MM.1S (cell line): ENCODE results near the gene DCP1B.

Experiments used
- DNase-seq: peaks from one replicate; pipeline ENCODE4 v3.0.0-alpha.2; 2015
- H2AFZ ChIP-seq: fragments of 300-600 bp; sonication (generic); 2 replicates; pipeline ENCODE4 v1.6.0; 2016; ENCODE audit warnings: antibody characterized with exemption, low read length
- H3F3A ChIP-seq: fragments of 300-600 bp; sonication (generic); 2 replicates; pipeline ENCODE4 v1.6.1; 2016; ENCODE audit warnings: mild to moderate bottlenecking, antibody characterized with exemption, low read length, moderate library complexity, mixed read lengths; ENCODE audit not compliant: insufficient read depth
- H3K27ac ChIP-seq: fragments of 300-600 bp; sonication (generic); 2 replicates; pipeline ENCODE4 v1.5.1; 2016; ENCODE audit warnings: mild to moderate bottlenecking, low read length
- H3K27me3 ChIP-seq: fragments of 300-600 bp; sonication (generic); replicated peaks from 2 replicates; pipeline ENCODE4 v1.6.0; 2016; ENCODE audit warnings: low read length; ENCODE audit not compliant: insufficient read depth
- H3K36me3 ChIP-seq: fragments of 300-600 bp; sonication (generic); replicated peaks from 2 replicates; pipeline ENCODE4 v1.6.1; 2016; ENCODE audit warnings: mild to moderate bottlenecking, low read length, mixed read lengths; ENCODE audit not compliant: insufficient read depth
- H3K4me1 ChIP-seq: fragments of 300-600 bp; sonication (generic); 2 replicates; pipeline ENCODE4 v1.6.1; 2016; ENCODE audit warnings: low read length, mixed read lengths
- H3K4me2 ChIP-seq: fragments of 300-600 bp; sonication (generic); 2 replicates; pipeline ENCODE4 v1.6.0; 2016; ENCODE audit warnings: low read depth, low read length
- H3K4me3 ChIP-seq: fragments of 300-600 bp; sonication (generic); 2 replicates; pipeline ENCODE4 v1.5.1; 2016; ENCODE audit warnings: low read length, mixed read lengths
- H3K79me2 ChIP-seq: fragments of 300-600 bp; sonication (generic); 2 replicates; pipeline ENCODE4 v1.6.1; 2016; ENCODE audit warnings: mixed run types, low read length, mixed read lengths
- H3K9ac ChIP-seq: fragments of 300-600 bp; sonication (generic); 2 replicates; pipeline ENCODE4 v1.6.1; 2016; ENCODE audit warnings: low read length, mixed read lengths
- H3K9me2 ChIP-seq: fragments of 300-600 bp; sonication (generic); replicated peaks from 2 replicates; pipeline ENCODE4 v1.6.1; 2016; ENCODE audit warnings: mild to moderate bottlenecking, low read length, mixed read lengths; ENCODE audit not compliant: insufficient read depth
- H3K9me3 ChIP-seq: fragments of 300-600 bp; sonication (generic); replicated peaks from 2 replicates; pipeline ENCODE4 v1.6.1; 2016; ENCODE audit warnings: mild to moderate bottlenecking, low read length, mixed read lengths; ENCODE audit not compliant: insufficient read depth
- H4K20me1 ChIP-seq: fragments of 300-600 bp; sonication (generic); 2 replicates; pipeline ENCODE4 v1.6.1; 2016; ENCODE audit warnings: mild to moderate bottlenecking, low read length, moderate library complexity, mixed read lengths; ENCODE audit not compliant: insufficient read depth
- CTCF ChIP-seq: fragments of 300-600 bp; sonication (generic); IDR thresholded peaks from 2 replicates; pipeline ENCODE4 v1.5.1; 2016; ENCODE audit warnings: antibody characterized with exemption, low read length, mixed read lengths
- EZH2 ChIP-seq: fragments of 300-600 bp; sonication (generic); optimal IDR thresholded peaks from 2 replicates; pipeline ENCODE3; 2017; ENCODE audit warnings: low read depth, mild to moderate bottlenecking, antibody characterized with exemption, low read length, mixed read lengths
- EZH2phosphoT487 ChIP-seq: fragments of 300-600 bp; sonication (generic); IDR thresholded peaks from 2 replicates; pipeline ENCODE4 v1.6.1; 2018; ENCODE audit warnings: antibody characterized with exemption, low read length

The DCP1B gene

GRCh38 chr12:1907652-1908611 lies 96.3 kb downstream of the DCP1B start:
- no peak overlapping the region for H3K9ac ChIP-seq
- H4K20me1 ChIP-seq, result no peaks in the 10 kb centered on the region
- H3F3A ChIP-seq, result no peaks in the 10 kb centered on the region
- no peaks in the 10 kb centered on the region; the same call in 1 of the 2 replicates for H3K27me3 ChIP-seq
- H2AFZ ChIP-seq, result no peak overlapping the region
- no peaks in the 10 kb centered on the region for H3K79me2 ChIP-seq
- no peaks in the 10 kb centered on the region for H3K9me3 ChIP-seq
- H3K27ac ChIP-seq, result no peak overlapping the region
- no peak for TF ChIP-seq CTCF
- no peak for TF ChIP-seq EZH2phosphoT487
- no peak for TF ChIP-seq EZH2
- H3K36me3 ChIP-seq, result no peaks in the 10 kb centered on the region
- H3K4me1 ChIP-seq, result no peaks in the 10 kb centered on the region
- no peak for DNase-seq
- no peak overlapping the region for H3K4me3 ChIP-seq
- H3K4me2 ChIP-seq, result no peak overlapping the region
- no peaks in the 10 kb centered on the region for H3K9me2 ChIP-seq

GRCh38 chr12:1906579-1906978 lies 97.7 kb downstream of the DCP1B start:
- Histone ChIP-seq H2AFZ (no peak overlapping the region), H3K9ac (no peak overlapping the region), H3K4me3 (no peak overlapping the region), H4K20me1 (no peaks in the 10 kb centered on the region), H3K9me3 (no peaks in the 10 kb centered on the region), H3K9me2 (no peaks in the 10 kb centered on the region), H3K79me2 (no peaks in the 10 kb centered on the region), H3K27me3 (no peaks in the 10 kb centered on the region; the same call in 1 of the 2 replicates), H3K36me3 (no peaks in the 10 kb centered on the region), H3K4me2 (no peak overlapping the region), H3K4me1 (no peaks in the 10 kb centered on the region), H3K27ac (no peak overlapping the region), H3F3A (no peaks in the 10 kb centered on the region)
- DNase-seq, result no peak
- TF ChIP-seq EZH2phosphoT487, result no peak
- no peak for TF ChIP-seq CTCF
- TF ChIP-seq EZH2, result no peak

GRCh38 chr12:1904875-1905274 lies 99.4 kb downstream of the DCP1B start:
- H3K79me2 ChIP-seq, result no peaks in the 10 kb centered on the region
- no peaks in the 10 kb centered on the region for H3K36me3 ChIP-seq
- H3K9ac ChIP-seq, result no peak overlapping the region
- H3K4me3 ChIP-seq, result no peak overlapping the region
- no peak overlapping the region for H2AFZ ChIP-seq
- H4K20me1 ChIP-seq, result no peaks in the 10 kb centered on the region
- TF ChIP-seq CTCF, result no peak
- no peak for TF ChIP-seq EZH2phosphoT487
- TF ChIP-seq EZH2, result no peak
- H3K9me2 ChIP-seq, result no peaks in the 10 kb centered on the region
- no peaks in the 10 kb centered on the region for H3K9me3 ChIP-seq
- no peak overlapping the region for H3K4me2 ChIP-seq
- H3K27ac ChIP-seq, result no peak overlapping the region
- no peaks in the 10 kb centered on the region; the same call in 1 of the 2 replicates for H3K27me3 ChIP-seq
- DNase-seq, result no peak
- H3F3A ChIP-seq, result no peaks in the 10 kb centered on the region
- H3K4me1 ChIP-seq, result no peaks in the 10 kb centered on the region
